Erythroblast (primary cell): ENCODE measurements around the gene EBP.

Experiments used
- GATA1 ChIP-seq: IDR thresholded peaks from 2 replicates; pipeline ENCODE4 v1.6.1; 2011; ENCODE audit warnings: low read depth, mild to moderate bottlenecking, control low read depth, low read length, moderate library complexity
- POLR2A ChIP-seq: IDR thresholded peaks from 2 replicates; pipeline ENCODE4 v1.6.1; 2011; ENCODE audit warnings: mild to moderate bottlenecking, low read length

GRCh38 chrX:48475296-48475695 is 46.3 kb upstream of the EBP start:
- TF ChIP-seq POLR2A: no peak
- TF ChIP-seq GATA1: no peak
